Progenitor cell of endocrine pancreas (in vitro differentiated cells): ENCODE measurements around the gene APBA1. TPM values are rescaled to one million over a fixed set of nuclear protein-coding genes. Genes with fewer than 3 reads are reported as not detected.

Experiments
- DNase-seq: peaks from one replicate; pipeline ENCODE4 v3.0.0; 2021; ENCODE audit warnings: low spot score; ENCODE audit not compliant: unreplicated experiment
- H3K27ac Mint-ChIP-seq: 2 replicates; pipeline ENCODE4 v1.8.0; 2021; ENCODE audit warnings: mild to moderate bottlenecking, moderate library complexity, mixed read lengths
- H3K27me3 Mint-ChIP-seq: 2 replicates; pipeline ENCODE4 v1.8.0; 2021; ENCODE audit warnings: mixed read lengths
- H3K36me3 Mint-ChIP-seq: 2 replicates; pipeline ENCODE4 v1.8.0; 2022; ENCODE audit warnings: mixed read lengths; ENCODE audit not compliant: insufficient read depth
- H3K4me1 Mint-ChIP-seq: 2 replicates; pipeline ENCODE4 v1.8.0; 2021; ENCODE audit warnings: low read depth, mixed read lengths
- H3K4me3 Mint-ChIP-seq: 2 replicates; pipeline ENCODE4 v1.8.0; 2021; ENCODE audit warnings: low read depth, mild to moderate bottlenecking, moderate library complexity, mixed read lengths
- H3K9me3 Mint-ChIP-seq: 2 replicates; pipeline ENCODE4 v1.8.0; 2021; ENCODE audit warnings: low read depth, mixed read lengths
- CTCF ChIP-seq: fragments of 200-600 bp; sonication (generic); IDR thresholded peaks from one replicate; pipeline ENCODE4 v1.5.0; 2021; ENCODE audit warnings: antibody characterized with exemption, mild to moderate bottlenecking; ENCODE audit not compliant: unreplicated experiment
- total RNA-seq: library from RNA; stranded (reverse); gene quantifications from 2 replicates; pipeline ENCODE4 v1.2.1, GENCODE V29; 2021

APBA1 gene
- total RNA-seq, 1 donor from 2014 or later, result 1.8 TPM

- H3K27ac Mint-ChIP-seq, result no peak overlapping the region
These were observed 168.1 kb downstream of the APBA1 start for GRCh38 chr9:69504058-69504457.

GRCh38 chr9:69502671-69503301 is 169.4 kb downstream of the APBA1 start:
- Mint-ChIP-seq H3K4me1 (peaks cover 26% of the 10 kb centered on the region), H3K9me3 (no peaks in the 10 kb centered on the region), H3K27me3 (no peaks in the 10 kb centered on the region), H3K4me3 (no peak overlapping the region), H3K27ac (no peak overlapping the region), H3K36me3 (no peaks in the 10 kb centered on the region)
- no peak for DNase-seq
- no peak for TF ChIP-seq CTCF

More at GRCh38 chr9:69504058-69504457, 168.1 kb downstream of the APBA1 start:
- no peaks in the 10 kb centered on the region for H3K9me3 Mint-ChIP-seq
- no peaks in the 10 kb centered on the region for H3K27me3 Mint-ChIP-seq
- no peak overlapping the region for H3K4me3 Mint-ChIP-seq
- no peak for TF ChIP-seq CTCF
- peaks cover 22% of the 10 kb centered on the region for H3K4me1 Mint-ChIP-seq
- DNase-seq, result no peak
- H3K36me3 Mint-ChIP-seq, result no peaks in the 10 kb centered on the region

- H3K36me3 Mint-ChIP-seq, result no peaks in the 10 kb centered on the region
- TF ChIP-seq CTCF, result no peak
- H3K9me3 Mint-ChIP-seq, result no peaks in the 10 kb centered on the region
- peaks cover 3% of the 10 kb centered on the region for H3K27me3 Mint-ChIP-seq
- H3K27ac Mint-ChIP-seq, result no peak overlapping the region
- no peak overlapping the region for H3K4me3 Mint-ChIP-seq
- H3K4me1 Mint-ChIP-seq, result peaks cover 27% of the 10 kb centered on the region
- no peak for DNase-seq
These were observed 171.3 kb downstream of the APBA1 start for GRCh38 chr9:69500896-69501295.

- Mint-ChIP-seq H3K27ac (no peak overlapping the region), H3K36me3 (no peaks in the 10 kb centered on the region), H3K9me3 (no peaks in the 10 kb centered on the region), H3K27me3 (peaks cover 7% of the 10 kb centered on the region), H3K4me3 (no peak overlapping the region), H3K4me1 (peaks cover 27% of the 10 kb centered on the region)
- no peak for TF ChIP-seq CTCF
- DNase-seq, result no peak
These were observed 172.2 kb downstream of the APBA1 start for GRCh38 chr9:69499959-69500358.

- Mint-ChIP-seq H3K4me3 (no peak overlapping the region), H3K4me1 (peaks cover 27% of the 10 kb centered on the region), H3K27ac (no peak overlapping the region), H3K27me3 (peaks cover 11% of the 10 kb centered on the region), H3K36me3 (no peaks in the 10 kb centered on the region), H3K9me3 (no peaks in the 10 kb centered on the region)
- DNase-seq, result no peak
- TF ChIP-seq CTCF, result no peak
These were observed 172.8 kb downstream of the APBA1 start for GRCh38 chr9:69499407-69499806.
